Measurements from ENCODE around the gene TECPR2. TPM values are rescaled to one million over a fixed set of nuclear protein-coding genes. Genes with fewer than 3 reads are reported as not detected.

The TECPR2 gene
- total and polyA plus RNA-seq, 2 of the 13 experiments (the other 11 are each of a cell fraction or from before 2014, with no cell fraction given): 3.5 to 5.7 TPM

DNA sequence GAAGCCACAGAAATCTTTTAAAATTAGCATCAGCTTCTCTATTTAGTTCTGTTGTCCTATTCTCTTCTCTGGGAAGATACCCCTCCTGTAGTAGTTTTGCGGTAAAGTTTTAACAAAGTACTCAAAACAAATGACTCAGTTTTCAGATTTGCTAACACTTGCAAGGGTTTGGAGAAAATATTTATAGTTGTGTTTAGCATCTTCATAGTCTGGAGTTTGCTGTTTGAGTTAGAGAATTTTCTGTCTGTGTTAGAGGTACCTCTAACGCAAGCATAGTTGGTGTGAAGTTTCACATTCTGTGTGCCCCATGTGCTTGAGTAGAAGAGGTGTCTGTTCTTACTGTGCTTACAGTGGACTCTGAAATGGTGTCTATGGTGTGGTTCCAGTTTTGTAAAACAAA, 110.8 kb downstream of the TECPR2 start:
- ChIA-PET POLR2A (no interaction called here), CTCF (ENCODE audit: low intra/inter-chr PET ratio, low total read pairs) (no interaction called here)
- Histone ChIP-seq H3K4me1 (ENCODE audit: insufficient read depth, low read length) (no peaks in the 10 kb centered on the region), H3K27ac (ENCODE audit: extremely low read length, insufficient read depth, low read length) (no peak overlapping the region), H3K27me3 (ENCODE audit: control insufficient read depth in 1 of 2, insufficient read depth in 2 of 2, low read length in 2 of 2) (no peaks in the 10 kb centered on the region), H3K4me3 (replicated peaks in 1 of 3; ENCODE audit: insufficient read depth in 1 of 3, low read depth in 2 of 3, low read length in 3 of 3) (no peak overlapping the region), H3K79me2 (ENCODE audit: insufficient read depth, low read length) (no peaks in the 10 kb centered on the region), H3K36me3 (replicated peaks in 1 of 2; ENCODE audit: control insufficient read depth in 1 of 2, insufficient read depth in 2 of 2, low read length in 2 of 2) (no peaks in the 10 kb centered on the region), H3K4me2 (ENCODE audit: low read depth, low read length) (no peak overlapping the region), H3K9ac (ENCODE audit: insufficient read depth, low read depth, low read length) (no peak overlapping the region), H4K20me1 (ENCODE audit: insufficient read depth, low read length) (no peaks in the 10 kb centered on the region), H2AFZ (ENCODE audit: low read length) (no peak overlapping the region), H3K9me3 (ENCODE audit: low read length) (no peaks in the 10 kb centered on the region)
- WGBS (ENCODE audit: low lambda C conversion rate): 97% methylated on average over 2 of the region's 2 CpGs
- DNase-seq (ENCODE audit: low spot score) (no peak), ATAC-seq (no peak), FAIRE-seq (no peak)
- intact Hi-C loops (cut with micrococcal nuclease; ENCODE audit: unreplicated experiment): no loop called here
- BruUV-seq (replicated peaks): no TSS peak
- in situ Hi-C loops (cut with HindIII; ENCODE audit: extremely low pct_ligation_motif_present, low pct_unique_long_range_greater_than_20kb): no loop called here
- TF ChIP-seq ZNF782 (CRISPR knock-in tag; IDR thresholded peaks at IDR 0.05; ENCODE audit: borderline replicate concordance): no peak
- no peak for TF ChIP-seq ZNF282 (IDR thresholded peaks at IDR 0.05; ENCODE audit: partially characterized antibody)
- no peak for TF ChIP-seq ZBTB20 (CRISPR knock-in tag; IDR thresholded peaks at IDR 0.05; ENCODE audit: borderline replicate concordance, low read depth)
- TF ChIP-seq, protein P1, sequence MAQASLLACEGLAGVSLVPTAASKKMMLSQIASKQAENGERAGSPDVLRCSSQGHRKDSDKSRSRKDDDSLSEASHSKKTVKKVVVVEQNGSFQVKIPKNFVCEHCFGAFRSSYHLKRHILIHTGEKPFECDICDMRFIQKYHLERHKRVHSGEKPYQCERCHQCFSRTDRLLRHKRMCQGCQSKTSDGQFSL (CRISPR knock-in tag; IDR thresholded peaks at IDR 0.05): no peak
- TF ChIP-seq ZFP41 (CRISPR knock-in tag; IDR thresholded peaks at IDR 0.05; ENCODE audit: borderline replicate concordance): no peak
- TF ChIP-seq, protein P2, sequence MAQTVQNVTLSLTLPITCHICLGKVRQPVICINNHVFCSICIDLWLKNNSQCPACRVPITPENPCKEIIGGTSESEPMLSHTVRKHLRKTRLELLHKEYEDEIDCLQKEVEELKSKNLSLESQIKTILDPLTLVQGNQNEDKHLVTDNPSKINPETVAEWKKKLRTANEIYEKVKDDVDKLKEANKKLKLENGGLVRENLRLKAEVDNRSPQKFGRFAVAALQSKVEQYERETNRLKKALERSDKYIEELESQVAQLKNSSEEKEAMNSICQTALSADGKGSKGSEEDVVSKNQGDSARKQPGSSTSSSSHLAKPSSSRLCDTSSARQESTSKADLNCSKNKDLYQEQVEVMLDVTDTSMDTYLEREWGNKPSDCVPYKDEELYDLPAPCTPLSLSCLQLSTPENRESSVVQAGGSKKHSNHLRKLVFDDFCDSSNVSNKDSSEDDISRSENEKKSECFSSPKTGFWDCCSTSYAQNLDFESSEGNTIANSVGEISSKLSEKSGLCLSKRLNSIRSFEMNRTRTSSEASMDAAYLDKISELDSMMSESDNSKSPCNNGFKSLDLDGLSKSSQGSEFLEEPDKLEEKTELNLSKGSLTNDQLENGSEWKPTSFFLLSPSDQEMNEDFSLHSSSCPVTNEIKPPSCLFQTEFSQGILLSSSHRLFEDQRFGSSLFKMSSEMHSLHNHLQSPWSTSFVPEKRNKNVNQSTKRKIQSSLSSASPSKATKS (CRISPR knock-in tag; IDR thresholded peaks at IDR 0.05): no peak
- TF ChIP-seq MAF1 (CRISPR knock-in tag; IDR thresholded peaks at IDR 0.05; ENCODE audit: borderline replicate concordance): no peak
- no peak for TF ChIP-seq GABPA (IDR thresholded peaks at IDR 0.05; ENCODE audit: low read depth, low read length)
- TF ChIP-seq GABPA (CRISPR knock-in tag; IDR thresholded peaks at IDR 0.05; ENCODE audit: low read depth): no peak
- TF ChIP-seq TP53 (CRISPR knock-in tag; conservative IDR thresholded peaks at IDR 0.05): no peak
- TF ChIP-seq ZNF235 (CRISPR knock-in tag; IDR thresholded peaks at IDR 0.05; ENCODE audit: borderline replicate concordance): no peak
- TF ChIP-seq, protein P3, sequence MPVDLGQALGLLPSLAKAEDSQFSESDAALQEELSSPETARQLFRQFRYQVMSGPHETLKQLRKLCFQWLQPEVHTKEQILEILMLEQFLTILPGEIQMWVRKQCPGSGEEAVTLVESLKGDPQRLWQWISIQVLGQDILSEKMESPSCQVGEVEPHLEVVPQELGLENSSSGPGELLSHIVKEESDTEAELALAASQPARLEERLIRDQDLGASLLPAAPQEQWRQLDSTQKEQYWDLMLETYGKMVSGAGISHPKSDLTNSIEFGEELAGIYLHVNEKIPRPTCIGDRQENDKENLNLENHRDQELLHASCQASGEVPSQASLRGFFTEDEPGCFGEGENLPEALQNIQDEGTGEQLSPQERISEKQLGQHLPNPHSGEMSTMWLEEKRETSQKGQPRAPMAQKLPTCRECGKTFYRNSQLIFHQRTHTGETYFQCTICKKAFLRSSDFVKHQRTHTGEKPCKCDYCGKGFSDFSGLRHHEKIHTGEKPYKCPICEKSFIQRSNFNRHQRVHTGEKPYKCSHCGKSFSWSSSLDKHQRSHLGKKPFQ (CRISPR knock-in tag; IDR thresholded peaks at IDR 0.05; ENCODE audit: insufficient replicate concordance): no peak
- no peak for TF ChIP-seq TARDBP (CRISPR knock-in tag; IDR thresholded peaks at IDR 0.05)
